Measurements from ENCODE around the gene WDR27.

The WDR27 gene

GRCh38 chr6:169561665-169562064 is 140.2 kb downstream of the WDR27 start:
- DNase-seq (ENCODE audit: low spot score), result no peak

GRCh38 chr6:169559592-169559991 is 142.2 kb downstream of the WDR27 start:
- no peak for DNase-seq (ENCODE audit: low spot score)

DNA sequence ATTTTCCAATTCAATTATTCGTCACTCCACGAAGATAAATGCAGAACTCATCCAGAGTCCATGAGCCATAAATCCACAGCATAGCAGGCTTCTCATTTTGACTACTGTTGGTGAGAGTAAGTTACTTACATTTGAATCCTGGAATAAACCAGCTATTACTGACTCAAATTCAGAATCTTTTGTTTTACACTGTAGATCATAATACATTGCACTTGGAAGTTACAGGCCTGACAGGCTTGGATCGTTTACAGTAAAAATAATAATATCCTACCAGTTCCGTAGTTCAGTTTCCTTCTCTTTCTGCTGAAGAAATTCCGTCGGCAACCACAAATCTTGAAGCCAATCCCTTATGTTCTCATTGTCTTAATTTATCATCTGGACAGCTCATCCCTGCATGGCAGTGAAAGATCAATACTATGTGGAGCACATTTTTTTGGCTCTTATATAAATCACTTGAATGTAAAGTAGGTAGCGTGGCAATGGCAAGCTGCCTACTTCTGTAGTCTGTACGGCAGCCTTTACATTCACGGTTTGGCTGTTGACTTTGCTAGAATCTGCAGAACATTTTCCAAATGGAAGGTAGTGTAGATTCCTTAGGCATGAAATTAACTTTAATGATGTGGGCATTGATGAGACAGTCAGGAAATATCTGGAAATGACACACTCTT is 142.9 kb downstream of the WDR27 start:
- no peak for DNase-seq (ENCODE audit: low spot score)

DNA sequence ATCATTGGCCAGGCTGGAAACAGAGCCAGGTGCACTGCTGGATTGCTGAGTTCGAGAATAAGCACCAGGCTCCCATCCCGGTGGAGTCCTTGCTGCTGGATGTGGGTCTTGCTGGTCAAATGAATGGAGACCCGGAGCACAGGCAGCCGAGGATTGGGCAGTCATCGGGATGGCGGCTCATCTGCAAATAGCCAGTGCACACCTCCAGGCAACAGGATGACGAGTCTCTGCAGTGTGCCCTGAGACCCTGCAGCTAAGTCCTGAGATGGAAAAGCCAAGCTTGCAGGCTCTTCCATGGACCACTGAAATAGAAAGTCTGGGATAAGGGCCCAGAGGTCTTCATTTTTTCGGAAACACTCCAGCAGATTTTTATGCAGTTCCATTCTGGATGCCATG is 143.5 kb downstream of the WDR27 start:
- DNase-seq (ENCODE audit: low spot score), result no peak

DNA sequence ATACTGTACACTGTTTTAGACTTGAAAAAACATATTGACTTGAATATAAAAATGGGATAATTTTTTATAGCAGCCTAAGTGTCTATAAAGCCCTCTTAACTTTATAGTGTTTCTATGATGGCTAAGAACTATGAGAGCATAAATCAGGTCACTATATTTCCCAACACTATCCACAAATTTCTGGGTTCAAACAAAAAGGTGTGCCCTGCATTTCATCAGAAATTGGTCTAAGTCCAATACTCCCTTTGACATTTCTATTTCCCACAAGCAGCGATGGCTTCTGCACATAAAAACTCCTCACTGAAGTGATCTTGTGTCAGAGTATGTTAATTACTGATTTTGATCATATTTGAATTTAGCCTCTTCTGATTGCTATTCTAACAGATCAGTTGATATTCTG is 143.9 kb downstream of the WDR27 start:
- no peak for DNase-seq (ENCODE audit: low spot score)

DNA sequence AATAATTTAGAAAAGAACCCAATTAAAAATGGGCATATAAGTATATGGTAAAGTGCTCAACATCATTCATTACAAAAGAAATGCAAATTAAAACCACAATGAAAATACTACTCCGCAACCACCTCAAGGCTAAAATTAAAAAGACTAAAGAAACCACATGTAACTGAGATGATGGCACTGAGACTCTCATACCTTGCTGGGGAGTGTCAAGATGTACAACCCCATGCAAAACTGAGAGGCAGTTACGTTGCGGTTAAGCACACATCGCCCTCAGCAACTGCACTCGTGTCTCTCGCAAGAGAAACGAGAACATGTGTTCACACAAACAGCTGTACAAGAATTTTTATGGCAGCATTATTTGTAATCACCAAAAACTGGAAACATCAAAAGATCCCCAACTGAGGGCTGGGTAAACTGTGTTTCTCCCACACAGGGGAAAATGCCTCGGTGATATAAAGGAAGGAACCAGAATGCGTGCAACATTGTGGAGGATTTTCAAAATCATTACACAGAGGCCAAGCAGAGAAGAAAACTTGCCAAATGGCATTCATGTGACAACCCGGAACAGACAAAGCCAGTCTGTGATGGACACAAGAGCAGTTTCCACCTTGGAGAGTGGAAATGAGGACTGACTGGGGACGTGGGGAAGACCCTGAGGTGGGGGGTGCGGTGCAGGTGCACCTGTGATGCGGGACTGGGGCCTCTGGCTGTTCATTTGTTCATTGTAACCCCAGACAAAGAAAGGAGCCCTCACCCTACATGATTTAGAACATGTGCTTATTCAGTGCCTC is 144.9 kb downstream of the WDR27 start:
- no peak for DNase-seq (ENCODE audit: low spot score)

DNA sequence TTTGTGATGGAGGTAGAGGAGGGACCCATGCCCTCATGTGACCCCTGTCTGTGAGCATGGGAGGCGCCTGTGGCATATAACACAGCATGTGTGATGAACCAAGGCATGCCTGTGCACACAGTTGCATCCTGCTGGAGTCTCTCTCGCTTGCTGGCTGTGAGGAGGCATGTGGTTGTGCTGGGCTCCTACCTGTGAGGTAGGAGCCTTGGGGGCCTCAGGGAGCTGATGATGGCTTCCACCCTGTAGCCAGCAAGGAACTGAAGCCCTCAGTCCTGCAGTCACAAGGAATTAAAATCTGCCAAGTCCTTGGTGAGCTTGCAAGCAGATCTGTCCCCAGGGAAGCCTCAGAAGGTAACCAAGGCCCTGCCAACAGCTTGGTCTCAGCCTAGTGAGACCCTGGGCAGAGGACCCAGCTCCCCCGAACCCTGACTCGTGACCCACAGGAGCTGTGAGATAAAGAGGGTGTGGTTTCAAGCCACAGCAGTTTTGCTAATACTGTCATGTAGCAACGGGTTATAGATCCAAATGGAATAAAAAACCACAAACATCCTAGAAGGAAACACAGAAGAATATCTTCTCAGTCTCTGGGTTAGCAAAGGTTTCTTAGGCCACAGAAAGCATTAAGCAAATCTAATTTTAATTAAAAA is 145.7 kb downstream of the WDR27 start:
- no peak for DNase-seq (ENCODE audit: low spot score)

DNA sequence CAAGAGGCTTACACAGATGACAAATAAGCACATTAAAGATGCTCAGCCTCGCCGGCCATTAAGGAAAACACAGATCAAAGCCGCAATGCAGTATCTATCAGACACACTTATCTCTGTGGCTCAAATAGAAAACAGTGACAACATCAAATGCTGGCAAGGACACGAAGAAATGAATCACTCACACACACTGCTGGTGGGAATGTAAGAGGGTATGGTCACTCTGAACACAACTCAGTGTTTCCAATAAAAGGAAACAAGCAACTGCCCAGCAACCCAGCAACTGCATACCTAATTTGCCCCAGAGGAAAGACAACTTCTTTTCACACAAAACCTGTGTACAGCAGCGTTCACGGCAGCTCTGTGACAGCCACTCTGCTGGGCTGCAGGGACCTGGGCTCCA is 155.8 kb downstream of the WDR27 start:
- DNase-seq (ENCODE audit: low spot score), result no peak

DNA sequence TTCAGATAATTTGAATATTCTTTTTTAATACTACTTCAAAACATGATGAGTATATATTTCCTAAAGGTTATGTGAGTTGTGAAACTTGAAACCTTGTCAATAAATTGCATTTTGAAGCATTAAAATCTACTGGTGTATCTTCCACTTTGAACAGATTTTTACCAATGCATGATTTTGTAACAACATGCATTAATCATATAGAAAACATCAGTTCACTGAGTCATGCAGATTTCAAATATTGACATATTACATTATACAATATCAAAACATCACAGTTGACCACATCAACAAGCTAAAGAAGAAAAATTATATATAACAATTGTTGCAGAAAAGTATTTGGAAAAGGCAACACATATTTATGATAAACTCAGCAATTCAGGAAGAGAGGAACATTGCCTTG is 158.1 kb downstream of the WDR27 start:
- no peak for DNase-seq (ENCODE audit: low spot score)

GRCh38 chr6:169542491-169542890 is 159.3 kb downstream of the WDR27 start:
- DNase-seq (ENCODE audit: low spot score), result no peak

- no peak for DNase-seq (ENCODE audit: low spot score)
These were observed 162.5 kb downstream of the WDR27 start for GRCh38 chr6:169539176-169539897.

- DNase-seq (ENCODE audit: low spot score), result no peak
These were observed 165.2 kb downstream of the WDR27 start for GRCh38 chr6:169536446-169537170.

DNA sequence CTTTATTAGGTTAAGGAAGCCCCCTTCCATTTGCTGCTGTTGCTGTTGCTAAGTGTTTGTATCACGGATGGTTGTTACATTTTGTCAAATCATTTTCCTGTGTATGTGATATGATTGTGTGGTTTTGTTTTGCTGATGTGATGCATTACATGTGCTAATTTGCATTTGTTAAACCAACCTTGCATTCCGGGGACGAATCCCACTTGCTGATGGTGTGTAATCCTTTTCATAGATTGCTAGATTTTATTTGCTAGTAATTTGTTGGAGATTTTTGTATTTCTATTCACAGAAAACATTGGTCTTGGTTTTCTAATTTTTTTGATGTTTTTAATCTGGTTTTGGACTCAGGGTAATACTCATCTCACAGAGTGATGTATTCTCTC is 167.8 kb downstream of the WDR27 start:
- no peak for DNase-seq (ENCODE audit: low spot score)

DNA sequence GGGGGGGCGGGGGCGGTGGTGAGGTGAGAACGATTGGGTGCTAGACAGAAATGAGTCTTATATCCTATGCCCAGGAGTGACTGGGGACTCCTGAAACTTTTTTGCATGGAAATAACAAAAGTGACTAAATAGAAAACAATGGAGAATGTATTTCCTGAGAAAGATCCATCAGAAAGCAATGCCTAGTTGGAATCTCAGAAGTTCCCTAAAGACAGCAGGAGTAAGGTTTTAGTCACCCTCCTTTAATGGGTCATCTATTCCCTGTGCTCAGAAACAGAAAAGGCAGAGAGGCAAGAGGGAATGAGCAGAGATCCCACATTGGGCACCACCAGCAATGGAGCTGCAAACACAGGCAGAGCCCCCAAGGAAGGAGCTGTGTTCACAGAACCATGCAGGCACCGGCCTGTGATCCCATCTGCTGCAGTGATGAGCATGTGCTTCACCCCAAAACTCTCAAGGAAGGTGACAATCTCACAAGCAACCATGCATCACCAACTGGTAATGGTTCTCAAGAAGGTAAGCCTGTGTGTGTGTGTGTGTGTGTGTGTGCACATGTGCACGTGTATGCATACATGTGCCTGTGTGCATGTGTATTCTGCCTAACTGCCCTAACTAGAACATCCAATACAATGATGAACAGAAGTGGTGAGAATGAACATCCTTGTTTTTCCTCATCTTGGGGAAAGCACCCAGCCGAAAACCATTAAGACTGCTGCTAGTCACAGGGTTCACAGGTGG is 168.4 kb downstream of the WDR27 start:
- no peak for DNase-seq (ENCODE audit: low spot score)

DNA sequence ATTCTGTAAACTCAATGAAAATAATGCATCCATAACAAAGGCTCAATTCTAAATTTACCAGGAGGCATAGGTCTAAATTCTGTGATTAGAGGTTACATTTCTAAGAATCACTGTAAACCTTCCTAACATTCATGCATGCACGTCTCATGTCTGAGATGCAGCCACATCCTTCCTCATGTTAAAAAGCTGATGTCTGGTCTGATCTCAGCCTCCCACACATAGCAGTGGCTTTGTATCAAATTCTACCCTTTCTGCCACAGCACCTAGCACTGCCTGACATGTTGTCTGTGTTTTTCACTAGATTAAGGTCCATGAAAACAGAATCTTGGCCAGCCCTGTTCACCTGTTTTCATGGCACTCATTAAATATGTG is 171.1 kb downstream of the WDR27 start:
- DNase-seq (ENCODE audit: low spot score), result no peak

DNA sequence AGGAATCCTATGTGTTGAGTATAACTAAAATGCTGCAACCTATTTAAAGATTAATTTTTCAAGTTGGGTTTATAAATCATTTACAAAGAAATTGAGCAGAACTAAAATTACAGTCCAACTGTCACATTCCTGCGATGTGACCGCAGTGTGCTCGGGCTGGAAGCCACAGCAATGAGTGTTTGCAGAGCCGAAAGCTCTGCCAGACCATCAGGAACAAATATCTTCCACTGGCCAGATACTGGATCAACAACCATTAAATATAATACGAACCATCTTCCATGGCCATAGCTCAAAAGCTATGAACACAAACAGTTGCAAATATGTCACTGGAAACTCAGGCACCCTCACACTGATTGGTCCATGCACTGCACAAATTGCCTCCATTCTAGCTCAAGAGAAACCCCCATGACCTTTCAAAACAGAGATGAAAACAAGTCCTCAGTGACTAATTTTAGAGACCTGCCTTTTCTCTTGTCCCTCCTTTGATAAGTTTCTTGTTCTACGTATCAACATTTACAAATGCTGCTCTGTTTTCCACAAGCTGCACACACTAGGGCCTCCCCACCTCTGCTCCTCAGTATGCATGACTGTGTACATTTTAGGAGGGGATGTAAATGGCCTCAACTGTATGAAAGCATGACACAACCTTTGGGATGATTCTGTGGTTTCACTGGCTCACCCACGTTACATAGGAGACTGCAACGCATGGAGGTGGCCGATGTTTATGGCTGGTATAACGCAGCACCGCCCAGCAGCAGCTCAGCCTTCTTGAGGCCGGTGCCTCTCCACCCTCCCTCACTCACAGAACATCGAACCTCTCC is 171.7 kb downstream of the WDR27 start:
- no peak for DNase-seq (ENCODE audit: low spot score)

DNA sequence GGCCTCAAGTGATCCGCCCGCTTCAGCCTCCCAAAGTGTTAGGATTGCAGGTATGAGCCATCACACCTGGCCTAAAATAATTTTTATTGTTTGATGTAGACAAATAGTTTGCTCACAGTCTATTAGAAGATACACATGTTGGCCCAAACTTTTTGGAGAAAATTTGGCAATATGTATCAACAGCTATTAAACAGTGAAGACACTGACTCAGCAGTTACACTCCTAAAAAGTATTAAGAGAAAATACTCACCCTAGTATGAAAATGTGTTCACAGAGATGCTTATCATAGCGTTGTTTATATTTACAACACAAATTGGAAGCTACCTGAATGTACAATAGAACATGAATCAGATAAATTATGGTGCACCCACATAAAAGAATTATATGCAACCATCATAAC is 173.1 kb downstream of the WDR27 start:
- DNase-seq (ENCODE audit: low spot score), result no peak

GRCh38 chr6:169527306-169527705 is 174.5 kb downstream of the WDR27 start:
- DNase-seq (ENCODE audit: low spot score), result no peak

DNA sequence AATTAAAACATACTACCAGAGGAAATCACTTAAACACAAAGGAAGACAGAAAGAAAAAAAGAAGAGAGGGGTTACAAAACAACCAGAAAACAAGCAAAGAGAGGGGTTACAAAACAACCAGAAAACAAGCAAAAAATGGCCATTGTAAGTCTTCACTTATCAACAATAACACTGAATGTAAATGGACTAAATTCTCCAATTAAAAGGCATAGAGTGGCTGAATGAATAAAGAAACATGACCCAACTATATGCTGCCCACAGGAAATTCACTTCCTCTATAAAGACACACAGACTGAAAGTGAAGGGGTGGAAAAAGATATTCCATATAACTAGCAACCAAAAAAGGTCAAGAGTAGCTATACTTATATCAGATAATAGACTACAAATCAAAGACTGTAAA is 180.0 kb downstream of the WDR27 start:
- no peak for DNase-seq (ENCODE audit: low spot score)

- DNase-seq (ENCODE audit: low spot score), result no peak
These were observed 181.7 kb downstream of the WDR27 start for GRCh38 chr6:169520104-169520503.

All from COLO829 (cell line).